NAMALWA (cell line): ENCODE results near the gene ITSN1.
A peak's percentile ranks its signal among the peaks of the same experiment; 100 is the strongest.
"Not testable (repeated sequence)": the region's sequence is repeated elsewhere in the genome, so short reads cannot be mapped to it uniquely, and the experiment has no call there.

Source experiments
- DNase-seq: peaks from one replicate; pipeline ENCODE4 v3.0.0-alpha.2; 2015; ENCODE audit warnings: low spot score

ITSN1 gene

DNA sequence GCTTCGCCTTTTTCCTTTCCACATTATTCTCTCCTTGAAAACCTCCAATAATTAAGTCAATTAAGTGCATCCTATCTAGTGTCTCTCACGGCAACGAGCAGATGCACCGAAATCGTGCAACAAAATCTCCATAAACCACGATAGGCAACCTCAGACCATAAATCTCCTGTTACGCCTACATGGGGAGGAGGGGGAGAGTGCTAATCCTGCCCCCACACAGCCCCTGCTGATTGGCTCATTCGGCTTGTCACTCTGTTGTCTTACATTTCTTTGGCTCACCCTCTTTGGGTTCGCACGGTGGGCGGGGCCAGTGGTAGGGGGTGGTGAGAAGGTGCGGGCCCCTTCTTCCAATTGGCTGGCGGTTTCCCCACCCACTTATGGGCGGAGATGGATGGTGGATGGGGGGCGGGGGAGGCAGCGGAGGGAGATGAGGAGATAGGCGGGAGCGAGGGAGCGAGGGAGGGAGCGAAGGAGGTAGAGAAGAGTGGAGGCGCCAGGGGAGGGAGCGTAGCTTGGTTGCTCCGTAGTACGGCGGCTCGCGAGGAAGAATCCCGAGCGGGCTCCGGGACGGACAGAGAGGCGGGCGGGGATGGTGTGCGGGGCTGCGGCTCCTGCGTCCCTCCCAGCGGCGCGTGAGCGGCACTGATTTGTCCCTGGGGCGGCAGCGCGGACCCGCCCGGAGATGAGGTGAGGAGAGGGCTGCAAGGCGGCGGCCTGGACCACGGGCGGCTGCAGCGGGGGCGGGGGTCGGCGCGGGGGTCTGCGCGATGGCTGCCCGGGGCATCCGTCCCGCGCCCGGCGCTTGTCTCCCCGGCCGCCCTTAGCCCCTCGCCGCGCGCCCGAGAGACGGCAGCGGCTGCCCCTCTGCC lies at the start of gene ITSN1:
Gene ITSN1 (plus strand): TSS at position 475 of the 869 bp plus-strand sequence. CDS start 76,328 bp downstream, outside the sequence.
- peak; percentile 99 for DNase-seq

DNA sequence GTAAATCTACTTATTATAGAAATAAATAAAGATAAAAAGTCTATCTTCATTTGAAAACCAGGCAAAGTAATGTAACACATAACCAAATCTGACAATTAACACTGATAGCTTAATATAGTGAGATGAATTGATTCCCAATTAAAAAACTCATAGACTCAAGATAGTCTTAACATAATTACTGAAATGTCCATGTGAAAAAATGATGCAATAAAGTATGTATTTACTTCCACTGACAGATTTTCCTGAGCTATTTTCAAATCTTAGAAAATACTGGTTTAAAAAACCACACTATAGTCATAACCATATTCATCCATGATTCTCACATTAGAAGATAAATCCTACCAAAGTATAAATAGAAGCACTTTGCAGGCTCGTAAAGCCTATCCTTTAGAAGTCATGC lies 44.2 kb upstream of the ITSN1 start:
- no peak for DNase-seq

DNA sequence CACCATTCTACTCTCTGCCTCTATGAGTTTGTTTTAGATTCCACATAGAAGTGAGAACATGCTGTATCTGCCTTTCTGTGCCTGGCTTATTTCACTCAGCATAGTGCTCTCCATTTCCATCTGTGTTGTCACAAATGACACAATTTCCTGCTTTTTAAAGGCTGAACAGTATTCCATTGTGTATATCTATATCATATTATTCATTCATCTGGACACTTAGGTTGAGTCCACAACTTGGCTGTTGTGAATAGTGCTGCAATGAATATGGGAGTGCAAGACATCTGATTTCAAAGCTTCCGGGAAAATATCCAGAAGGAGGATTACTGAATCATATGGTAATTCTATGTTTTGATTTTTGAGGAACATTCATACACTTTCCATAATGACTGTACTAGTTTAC lies 33.7 kb upstream of the ITSN1 start:
- DNase-seq, result no peak

DNA sequence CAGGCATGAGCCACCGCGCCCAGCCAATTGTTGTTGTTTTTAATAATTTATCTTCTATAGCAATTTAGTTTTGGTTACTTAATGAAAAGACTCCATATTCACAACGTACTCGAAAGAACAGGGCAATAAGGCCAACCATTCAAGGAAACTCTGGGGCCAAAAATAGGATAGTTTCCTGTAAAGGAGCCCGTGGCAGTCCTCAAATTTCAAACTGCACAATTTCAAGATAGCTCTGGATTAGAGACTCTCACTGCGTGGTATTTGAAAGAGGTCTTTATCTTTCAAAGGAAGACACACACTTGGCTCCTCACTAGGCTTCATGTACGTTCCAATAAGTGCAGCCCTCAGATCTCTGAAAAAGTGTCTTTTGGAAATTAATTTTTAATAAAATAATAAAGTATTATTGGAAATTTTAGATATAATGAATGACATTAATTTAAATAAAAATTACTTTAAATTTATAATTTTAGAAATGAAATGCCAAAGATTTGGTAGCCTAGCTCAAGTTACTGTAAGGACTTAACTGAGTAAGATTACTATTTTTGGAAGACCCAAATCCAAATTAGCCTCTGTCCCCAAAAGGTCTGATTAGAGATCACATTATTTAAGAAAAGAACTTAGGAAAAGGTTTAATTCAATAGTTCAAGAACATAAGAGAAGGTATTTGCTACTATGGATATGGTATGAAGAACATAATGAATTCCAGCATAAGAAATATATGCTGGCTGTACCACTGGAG lies 31.1 kb upstream of the ITSN1 start:
- no peak for DNase-seq

DNA sequence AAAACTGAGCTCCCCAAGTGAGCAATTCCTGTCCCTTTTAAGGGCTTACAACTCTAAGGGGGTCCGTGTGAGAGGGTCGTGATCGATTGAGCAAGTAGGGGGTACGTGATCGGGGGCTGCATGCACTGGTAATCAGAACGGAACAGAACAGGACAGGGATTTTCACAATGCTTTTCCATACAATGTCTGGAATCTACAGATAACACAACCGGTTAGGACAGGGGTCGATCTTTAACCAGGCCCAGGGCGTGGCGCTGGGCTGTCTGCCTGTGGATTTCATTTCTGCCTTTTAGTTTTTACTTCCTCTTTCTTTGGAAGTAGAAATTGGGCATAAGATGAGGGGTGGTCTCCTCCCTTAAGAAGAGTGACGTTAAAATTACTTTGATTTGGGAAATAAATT lies 24.7 kb upstream of the ITSN1 start:
- DNase-seq, result not testable (repeated sequence)

DNA sequence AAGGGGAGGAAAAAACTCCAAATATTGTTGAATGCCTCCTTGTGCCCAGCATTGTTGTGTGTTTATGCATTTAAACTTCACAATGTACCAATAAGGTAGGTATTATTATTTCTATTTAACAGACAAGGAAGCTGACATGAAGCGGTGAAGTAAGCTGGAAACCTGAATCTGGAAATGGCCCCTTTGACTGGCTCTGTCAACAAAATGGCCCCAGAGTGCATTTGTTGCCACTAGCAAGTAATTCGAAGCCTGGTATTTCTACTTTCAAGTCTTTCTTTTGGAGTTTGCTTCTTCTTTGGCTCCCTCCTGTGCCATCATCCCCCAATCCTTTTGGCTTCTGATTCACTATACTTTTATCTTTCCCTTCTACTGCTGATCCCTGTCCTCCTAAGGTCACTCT lies 23.9 kb upstream of the ITSN1 start:
- no peak for DNase-seq

DNA sequence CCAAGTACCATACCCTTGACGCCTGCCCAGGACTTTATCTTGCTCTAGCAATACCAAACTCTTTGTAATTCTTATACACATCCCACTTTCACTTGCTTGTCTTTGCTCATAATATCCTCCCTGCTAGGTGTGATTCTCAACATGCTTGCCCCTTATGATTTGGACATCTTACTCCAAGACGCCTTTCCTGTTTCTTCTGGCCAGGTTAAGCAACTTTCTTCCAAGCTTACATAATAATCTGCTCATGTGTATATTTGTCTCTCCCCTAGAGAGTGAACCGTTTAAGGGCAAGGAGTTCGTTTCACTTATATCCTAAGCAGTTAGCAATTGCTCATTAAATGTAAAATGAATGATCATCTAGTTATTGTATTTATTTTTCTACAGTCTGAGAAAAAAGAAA lies 22.6 kb upstream of the ITSN1 start:
- DNase-seq, result no peak

DNA sequence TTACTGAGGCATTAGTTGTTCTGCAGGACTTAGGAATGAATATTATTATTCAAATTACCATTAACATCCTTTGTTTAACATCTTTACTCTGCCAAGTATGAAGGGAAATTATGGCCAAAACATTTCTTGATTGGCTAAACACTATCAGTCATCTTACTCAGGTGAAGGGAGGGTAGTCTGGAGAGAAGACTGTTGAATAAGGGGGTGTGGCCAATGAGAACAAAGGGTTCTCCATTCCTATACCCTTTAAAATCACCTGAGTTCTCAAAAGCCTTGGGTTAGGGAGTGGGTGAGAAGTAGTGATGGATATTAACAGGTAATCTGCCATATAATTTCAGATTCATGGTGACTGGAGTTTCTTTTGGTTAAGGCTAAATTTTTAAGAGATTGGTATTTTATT lies 20.0 kb upstream of the ITSN1 start:
- no peak for DNase-seq

DNA sequence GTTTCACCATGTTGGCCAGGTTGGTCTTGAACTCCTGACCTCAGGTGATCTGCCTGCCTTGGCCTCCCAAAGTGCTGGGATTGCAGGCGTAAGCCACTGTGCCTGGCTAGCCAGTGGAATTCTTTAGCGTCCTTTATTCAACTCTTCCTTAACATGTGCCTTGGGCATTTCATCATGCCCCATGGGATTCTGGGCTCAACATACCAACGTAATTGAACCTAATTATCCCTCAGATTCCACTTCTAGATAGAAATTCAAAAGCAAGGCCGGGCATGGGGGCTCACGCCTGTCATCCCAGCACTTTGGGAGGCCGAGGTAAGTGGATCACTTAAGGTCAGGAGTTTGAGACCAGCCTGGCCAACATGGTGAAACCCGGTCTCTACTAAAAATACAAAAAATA lies 16.1 kb upstream of the ITSN1 start:
- not testable (repeated sequence) for DNase-seq

DNA sequence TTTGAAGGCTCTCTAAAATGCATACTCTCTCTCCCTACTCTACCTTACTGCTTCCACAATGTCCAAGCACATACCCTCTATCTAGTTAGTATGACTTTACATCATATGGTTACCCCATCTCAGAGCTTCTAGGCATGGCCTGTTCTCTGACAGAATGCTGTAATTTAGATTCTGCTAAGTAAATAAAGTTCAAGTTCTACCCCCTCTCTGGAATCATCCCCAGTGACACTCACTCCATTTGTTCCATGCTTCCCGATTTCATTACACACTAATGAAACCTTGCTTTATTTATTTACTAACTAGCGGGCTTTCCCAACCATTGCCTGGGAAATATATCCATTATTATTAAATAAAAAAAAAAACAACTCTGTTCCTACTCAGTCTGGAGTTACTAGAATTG lies 8.0 kb upstream of the ITSN1 start:
- no peak for DNase-seq

DNA sequence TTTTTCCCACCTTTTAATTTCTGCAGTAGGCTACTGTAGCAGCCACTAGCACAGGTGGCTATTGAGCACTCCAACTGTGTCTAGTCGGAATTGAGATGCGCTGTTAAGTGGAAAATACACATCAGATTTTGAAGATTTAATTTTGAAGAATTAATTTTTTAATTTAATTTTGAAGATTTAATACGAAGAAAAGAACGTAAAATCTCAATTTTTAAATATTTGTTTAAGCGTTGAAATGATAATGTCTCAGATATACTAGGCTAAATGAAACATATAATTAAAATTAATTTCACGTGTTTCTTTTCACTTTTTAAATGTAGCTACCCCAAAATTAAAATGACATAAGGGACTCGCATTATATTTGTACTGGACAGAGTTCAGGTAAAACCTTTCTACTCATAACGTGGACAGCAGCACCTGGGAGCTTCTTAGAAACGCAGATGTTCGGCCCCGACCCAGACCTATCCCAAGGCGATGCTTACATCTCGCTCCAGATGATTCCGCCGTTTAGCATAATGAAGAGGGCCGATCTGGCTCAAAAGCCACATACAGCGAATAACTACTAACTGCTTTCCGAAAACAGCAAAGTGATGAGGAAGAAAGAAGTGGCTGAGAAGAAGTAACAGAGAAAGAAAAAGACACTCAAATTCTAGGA lies 1.5 kb upstream of the ITSN1 start:
- DNase-seq, result no peak

DNA sequence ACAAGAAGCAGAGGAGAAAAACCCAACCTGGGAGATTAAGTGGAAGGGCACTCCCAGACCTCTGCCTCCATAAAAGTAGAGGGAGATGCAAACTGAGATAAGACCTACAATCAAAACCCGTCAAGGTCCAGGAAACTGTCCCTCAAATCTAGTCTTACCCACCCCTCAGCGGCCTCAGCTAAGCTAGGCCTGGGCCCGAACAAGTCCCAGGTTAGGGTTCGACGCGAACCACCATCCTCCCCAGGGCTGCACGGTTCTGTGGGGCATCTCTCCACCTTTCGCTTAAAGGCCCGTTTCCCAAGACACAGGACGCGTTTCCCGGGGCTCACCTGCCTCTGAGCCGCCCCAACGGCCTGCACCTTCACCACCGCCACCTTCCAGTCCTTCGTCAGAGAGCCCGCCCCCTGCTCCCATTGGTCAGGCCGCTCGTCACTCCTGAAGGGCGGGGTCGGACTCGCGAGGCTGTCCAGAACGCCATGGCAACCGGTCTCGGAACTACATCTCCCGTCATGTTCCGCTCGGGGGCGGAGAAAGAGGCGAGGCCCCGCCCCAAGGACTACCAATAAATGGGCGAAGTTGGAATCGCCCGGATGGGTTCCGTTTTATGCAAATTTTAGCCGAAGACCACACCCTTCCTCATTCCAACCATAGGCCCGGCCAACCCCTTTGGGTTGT lies 812 bp upstream of the ITSN1 start, which contains the start of gene CRYZL1:
Gene CRYZL1 (minus strand): TSS at position 390 of the 675 bp plus-strand sequence. CDS start 10,190 bp downstream, outside the sequence.
- peak; percentile 100 for DNase-seq

DNA sequence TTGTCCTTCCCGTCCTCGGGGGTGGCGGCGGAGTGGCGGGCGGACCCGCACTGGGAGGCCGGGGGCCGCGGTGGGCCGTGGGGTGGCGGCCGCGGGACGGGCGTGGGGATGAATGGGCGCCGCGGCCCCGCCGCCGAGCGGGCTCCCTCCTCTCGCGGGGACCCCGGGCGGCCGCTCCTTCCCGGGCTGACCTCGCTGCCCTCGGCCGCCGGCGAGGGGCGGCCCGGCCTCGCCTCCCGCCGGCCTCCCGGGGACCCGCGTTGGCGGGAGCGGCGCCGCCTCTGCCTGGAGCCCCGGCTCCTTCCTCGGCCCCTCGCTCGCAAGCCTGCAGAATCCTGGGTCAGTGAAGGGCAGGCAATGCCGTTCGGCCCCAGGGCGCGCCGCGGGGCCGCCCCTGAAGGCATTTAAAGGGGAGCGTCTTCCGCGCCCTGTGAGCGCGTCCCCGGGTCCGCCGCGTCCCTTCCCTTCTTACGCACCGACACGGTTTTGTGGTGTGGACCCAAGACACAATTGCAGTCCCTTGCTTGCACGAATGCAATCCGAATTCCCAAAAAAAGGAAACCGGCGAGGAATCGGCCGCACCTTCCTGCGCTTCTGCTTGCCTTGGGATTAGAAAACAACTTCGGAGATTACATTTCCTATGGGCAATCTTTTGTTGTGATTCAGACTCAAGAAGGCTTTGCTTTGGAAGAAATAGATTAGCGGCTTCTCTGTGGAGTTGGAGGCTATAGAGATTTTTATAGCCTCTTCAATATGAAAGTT lies 776 bp downstream of the ITSN1 start:
- DNase-seq, result peak; percentile 31

DNA sequence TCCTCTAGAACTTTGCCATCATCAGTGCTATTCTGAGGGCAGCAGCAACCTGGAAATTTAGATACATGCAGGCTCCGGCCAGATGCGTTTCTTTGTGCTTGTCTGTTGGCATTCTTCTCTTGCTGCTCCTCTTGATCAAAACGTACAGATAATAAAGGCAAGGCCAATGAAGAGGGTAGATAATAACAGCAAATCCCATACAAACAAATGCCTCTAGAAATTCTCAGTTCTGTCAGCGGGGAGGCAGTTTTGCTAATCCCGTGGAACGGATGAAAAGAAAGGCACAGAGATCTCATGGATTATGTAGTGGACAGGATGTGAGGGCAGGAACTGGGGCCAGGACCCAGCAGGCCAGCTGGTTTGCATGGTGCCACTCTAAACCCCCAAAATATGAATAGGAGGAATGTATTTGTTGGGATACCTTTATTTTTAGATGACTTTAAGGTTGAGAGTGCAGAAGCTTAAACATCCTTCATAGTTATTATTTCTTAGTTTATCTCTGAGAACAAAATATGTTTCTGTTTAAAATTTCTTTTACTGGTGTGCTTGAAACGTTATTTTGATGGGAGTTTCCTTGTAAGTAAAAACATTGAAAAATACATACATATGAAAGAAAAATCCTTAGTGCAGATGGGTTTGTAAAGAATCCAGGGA lies 1.5 kb downstream of the ITSN1 start:
- DNase-seq, result no peak

DNA sequence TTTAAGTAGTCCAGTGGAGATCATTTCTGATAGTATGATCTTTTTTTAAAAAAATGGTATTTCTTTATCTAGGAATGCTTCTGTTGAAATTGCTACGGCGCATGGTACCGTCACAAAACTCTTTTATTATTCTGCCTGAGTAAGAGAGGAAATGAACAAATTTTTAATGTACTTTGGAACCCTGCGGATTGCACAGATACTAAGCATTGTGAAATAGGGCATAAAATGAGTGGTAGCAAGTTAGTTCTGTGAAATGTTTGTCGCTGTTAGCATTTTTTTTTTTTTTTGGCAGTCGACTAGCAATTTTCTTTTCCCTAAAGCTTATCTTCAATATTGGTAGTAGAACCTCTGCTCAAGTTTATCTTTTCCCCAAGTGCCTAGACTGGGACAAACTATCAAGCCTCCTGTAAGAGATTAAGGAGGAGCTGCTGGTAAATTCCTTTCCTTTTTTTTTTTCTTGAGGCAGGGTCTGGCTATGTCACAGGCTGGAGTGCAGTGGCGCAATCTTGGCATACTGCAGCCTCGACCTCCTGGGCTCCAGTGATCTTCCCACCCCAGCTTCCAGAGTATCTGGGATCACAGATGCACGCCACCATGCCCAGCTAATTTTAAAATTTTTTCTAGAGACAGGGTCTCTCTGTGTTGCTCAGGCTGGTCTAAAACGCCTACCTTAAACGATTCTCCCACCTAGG lies 2.2 kb downstream of the ITSN1 start:
- DNase-seq, result no peak

DNA sequence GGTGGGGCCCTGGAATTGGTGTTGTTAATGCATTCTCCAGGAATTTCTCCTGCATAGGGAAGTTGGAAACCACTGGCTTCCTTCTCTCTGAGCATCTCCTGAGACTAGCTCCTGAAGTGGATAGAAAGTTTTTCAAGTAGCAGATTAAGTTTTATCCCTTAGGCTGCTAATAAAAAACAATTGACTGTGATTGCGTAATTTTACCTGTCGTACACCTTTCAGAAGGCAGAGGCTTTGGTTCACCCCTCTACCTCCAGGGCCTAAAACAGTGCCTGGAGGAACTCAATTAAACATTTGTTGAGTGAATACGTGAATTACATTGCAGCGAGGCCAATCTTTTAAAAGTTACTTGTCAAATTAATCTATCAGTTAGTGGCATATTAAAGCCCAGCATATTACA lies 3.4 kb downstream of the ITSN1 start:
- no peak for DNase-seq

DNA sequence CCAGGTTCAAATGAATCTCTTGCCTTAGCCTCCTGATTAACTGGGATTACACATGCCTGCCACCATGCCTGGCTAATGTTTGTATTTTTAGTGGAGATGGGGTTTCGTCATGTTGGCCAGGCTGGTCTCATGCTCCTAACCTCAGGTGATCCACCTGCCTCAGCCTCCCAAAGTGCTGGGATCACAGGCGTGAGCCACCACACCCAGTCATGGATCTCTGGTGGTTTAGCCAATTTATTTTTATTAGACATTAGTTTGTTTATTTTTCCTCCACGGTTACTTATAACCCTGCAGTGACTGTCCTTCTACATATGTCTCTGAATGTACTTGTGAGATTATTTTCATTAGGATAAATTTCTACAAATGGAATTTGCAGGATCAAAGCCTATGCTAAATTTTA lies 5.3 kb downstream of the ITSN1 start:
- DNase-seq, result no peak

DNA sequence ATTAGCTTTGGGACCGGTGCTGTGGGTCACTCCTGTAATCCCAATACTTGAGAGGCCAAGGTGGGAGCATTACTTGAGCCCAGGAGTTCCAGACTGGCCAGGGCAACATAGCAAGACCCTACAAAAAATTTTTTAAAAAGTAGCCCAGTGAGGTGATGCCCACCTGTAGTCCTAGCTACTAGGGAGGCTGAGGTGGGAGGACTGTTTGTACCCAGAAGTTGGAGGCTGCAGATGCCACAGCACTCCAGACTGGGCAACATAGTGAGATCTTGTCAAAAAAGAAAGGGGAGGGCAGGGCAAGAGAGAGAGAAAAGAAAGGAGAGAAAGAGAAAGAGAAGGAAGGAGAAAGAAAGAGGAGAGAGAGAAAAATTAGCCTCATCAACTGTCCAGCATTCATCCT lies 6.3 kb downstream of the ITSN1 start:
- DNase-seq, result no peak

DNA sequence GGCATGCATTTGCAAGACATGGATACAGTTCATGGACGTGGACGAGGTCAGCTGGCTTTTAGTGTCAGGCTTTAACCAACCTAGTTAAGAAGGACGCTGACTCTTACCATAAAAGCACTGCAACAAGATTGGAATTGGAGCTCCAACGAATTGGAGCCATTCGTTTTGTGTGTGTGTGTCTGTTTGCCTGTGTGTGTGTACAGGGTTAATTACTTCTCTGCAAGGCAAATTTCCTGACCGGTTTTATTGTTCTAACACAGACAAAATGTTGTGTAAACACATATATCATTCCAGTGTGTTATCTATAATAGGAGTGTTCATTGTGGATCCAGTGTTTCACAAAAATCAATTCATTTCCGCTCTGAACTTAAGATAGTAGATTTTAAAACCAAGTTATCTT lies 7.9 kb downstream of the ITSN1 start:
- no peak for DNase-seq

DNA sequence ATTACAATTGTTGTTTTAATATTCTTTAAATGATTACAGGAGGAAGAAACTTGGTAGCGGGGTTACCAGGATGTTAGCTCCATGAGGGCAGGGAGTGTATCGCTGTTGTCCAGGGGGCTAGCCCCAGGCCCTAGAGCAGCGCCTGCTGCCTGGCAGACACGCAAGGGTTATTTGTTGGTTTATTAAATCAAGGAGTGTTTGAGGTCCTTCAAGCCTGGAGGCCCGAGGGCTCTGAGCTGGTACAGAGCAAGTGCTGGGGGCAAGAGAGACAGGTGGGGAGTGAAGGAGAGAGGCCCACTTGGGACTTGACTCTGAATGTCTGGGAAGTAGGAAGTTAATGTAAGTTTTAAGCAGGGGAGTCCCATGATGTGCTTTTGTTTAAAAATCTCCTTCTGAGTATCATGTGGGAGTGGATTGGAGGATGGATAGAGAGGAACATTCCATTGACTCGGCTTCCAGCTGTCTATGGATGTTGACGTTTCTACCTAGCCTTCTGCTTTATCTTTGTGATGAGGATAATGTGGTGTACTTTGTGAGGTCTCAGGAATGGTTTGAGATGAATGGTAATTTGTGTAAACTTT lies 8.7 kb downstream of the ITSN1 start:
- DNase-seq, result no peak
